HL-60 (cell line): ENCODE measurements around the gene TPGS1.
A peak's percentile ranks its signal among the peaks of the same experiment; 100 is the strongest.

Source experiments
- DNase-seq, 2 experiments: peaks; one replicate each; pipeline ENCODE4 v3.0.0-alpha.2; 2010 to 2020; ENCODE audit warnings: low read depth in 1 of 2, low spot score in 1 of 2
- H3K27ac ChIP-seq: fragments of 250-450 bp; sonication (Bioruptor Pico); replicated peaks from 2 replicates; pipeline ENCODE4 v1.5.1; 2020; ENCODE audit warnings: mild to moderate bottlenecking, moderate library complexity
- H3K27me3 ChIP-seq: fragments of 250-450 bp; sonication (Bioruptor Pico); 2 replicates; pipeline ENCODE4 v1.5.1; 2021; ENCODE audit warnings: mild to moderate bottlenecking, moderate library complexity; ENCODE audit not compliant: insufficient read depth, poor library complexity, severe bottlenecking
- H3K4me3 ChIP-seq: replicated peaks from 2 replicates; pipeline ENCODE4 v1.5.1; 2011; ENCODE audit warnings: mild to moderate bottlenecking, control low read depth, low read length; ENCODE audit not compliant: insufficient read depth
- POLR2AphosphoS5 ChIP-seq: IDR thresholded peaks from 2 replicates; pipeline ENCODE4 v1.6.1; 2012; ENCODE audit warnings: low read depth
- TF ChIP-seq, protein P1 (sequence below): IDR thresholded peaks from 2 replicates; pipeline ENCODE4 v1.6.1; 2012; ENCODE audit warnings: low read depth; ENCODE audit not compliant: insufficient replicate concordance

Gene TPGS1

DNA sequence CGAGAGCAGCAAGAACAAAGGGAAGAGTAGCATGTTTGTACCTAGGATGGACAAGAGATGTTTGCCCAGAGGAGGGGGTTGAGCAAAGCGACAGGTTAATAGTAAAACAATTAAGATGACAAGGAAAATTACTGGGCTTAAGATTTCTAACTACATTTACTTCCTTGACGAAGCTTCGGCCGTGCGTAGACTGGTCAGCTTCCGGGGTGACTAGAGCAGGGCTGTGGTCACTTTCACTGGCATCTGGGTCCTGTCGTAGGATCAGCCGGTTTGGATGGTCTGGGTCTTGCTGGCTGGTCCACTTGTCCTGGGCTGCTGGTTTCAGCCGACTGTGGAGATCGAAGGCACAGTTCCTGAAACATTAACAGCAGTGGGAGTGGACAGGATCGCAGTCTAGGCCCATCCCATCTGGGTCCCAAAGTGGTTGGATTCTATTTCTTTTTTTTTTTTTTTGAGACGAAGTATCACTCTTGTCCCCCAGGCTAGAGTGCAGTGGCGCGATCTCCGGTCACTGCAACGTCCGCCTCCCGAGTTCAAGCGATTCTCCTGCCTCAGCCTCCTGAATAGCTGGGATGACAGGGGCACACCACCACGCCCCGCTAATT, 60.1 kb downstream of the TPGS1 start:
- H3K27me3 ChIP-seq, result no peaks in the 10 kb centered on the region
- DNase-seq, result no peak
- 0 out of 2 replicates have a peak, but pooled peaks have one; percentile 0 for TF ChIP-seq POLR2AphosphoS5
- TF ChIP-seq, protein P1, sequence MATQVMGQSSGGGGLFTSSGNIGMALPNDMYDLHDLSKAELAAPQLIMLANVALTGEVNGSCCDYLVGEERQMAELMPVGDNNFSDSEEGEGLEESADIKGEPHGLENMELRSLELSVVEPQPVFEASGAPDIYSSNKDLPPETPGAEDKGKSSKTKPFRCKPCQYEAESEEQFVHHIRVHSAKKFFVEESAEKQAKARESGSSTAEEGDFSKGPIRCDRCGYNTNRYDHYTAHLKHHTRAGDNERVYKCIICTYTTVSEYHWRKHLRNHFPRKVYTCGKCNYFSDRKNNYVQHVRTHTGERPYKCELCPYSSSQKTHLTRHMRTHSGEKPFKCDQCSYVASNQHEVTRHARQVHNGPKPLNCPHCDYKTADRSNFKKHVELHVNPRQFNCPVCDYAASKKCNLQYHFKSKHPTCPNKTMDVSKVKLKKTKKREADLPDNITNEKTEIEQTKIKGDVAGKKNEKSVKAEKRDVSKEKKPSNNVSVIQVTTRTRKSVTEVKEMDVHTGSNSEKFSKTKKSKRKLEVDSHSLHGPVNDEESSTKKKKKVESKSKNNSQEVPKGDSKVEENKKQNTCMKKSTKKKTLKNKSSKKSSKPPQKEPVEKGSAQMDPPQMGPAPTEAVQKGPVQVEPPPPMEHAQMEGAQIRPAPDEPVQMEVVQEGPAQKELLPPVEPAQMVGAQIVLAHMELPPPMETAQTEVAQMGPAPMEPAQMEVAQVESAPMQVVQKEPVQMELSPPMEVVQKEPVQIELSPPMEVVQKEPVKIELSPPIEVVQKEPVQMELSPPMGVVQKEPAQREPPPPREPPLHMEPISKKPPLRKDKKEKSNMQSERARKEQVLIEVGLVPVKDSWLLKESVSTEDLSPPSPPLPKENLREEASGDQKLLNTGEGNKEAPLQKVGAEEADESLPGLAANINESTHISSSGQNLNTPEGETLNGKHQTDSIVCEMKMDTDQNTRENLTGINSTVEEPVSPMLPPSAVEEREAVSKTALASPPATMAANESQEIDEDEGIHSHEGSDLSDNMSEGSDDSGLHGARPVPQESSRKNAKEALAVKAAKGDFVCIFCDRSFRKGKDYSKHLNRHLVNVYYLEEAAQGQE, result no peak
- peak overlapping the region; percentile 76 for H3K27ac ChIP-seq
- H3K4me3 ChIP-seq, result peak overlapping the region; percentile 5
